OCI-LY1 (cell line): Measurements from ENCODE around the gene PPIF.

Source experiments
- EZH2 ChIP-seq: fragments of 200-600 bp; sonication (generic), shearing (Covaris generic); IDR thresholded peaks from 2 replicates; pipeline ENCODE4 v1.8.0; 2017; ENCODE audit warnings: borderline replicate concordance, mixed run types, mild to moderate bottlenecking, antibody characterized with exemption, low read length, moderate library complexity, mixed read lengths
- TF ChIP-seq, protein P1 (sequence below): fragments of 200-600 bp; sonication (generic), shearing (Covaris generic); IDR thresholded peaks from 2 replicates; pipeline ENCODE4 v1.5.1; 2017; ENCODE audit warnings: mild to moderate bottlenecking, antibody characterized with exemption, low read length, moderate library complexity, mixed read lengths

DNA sequence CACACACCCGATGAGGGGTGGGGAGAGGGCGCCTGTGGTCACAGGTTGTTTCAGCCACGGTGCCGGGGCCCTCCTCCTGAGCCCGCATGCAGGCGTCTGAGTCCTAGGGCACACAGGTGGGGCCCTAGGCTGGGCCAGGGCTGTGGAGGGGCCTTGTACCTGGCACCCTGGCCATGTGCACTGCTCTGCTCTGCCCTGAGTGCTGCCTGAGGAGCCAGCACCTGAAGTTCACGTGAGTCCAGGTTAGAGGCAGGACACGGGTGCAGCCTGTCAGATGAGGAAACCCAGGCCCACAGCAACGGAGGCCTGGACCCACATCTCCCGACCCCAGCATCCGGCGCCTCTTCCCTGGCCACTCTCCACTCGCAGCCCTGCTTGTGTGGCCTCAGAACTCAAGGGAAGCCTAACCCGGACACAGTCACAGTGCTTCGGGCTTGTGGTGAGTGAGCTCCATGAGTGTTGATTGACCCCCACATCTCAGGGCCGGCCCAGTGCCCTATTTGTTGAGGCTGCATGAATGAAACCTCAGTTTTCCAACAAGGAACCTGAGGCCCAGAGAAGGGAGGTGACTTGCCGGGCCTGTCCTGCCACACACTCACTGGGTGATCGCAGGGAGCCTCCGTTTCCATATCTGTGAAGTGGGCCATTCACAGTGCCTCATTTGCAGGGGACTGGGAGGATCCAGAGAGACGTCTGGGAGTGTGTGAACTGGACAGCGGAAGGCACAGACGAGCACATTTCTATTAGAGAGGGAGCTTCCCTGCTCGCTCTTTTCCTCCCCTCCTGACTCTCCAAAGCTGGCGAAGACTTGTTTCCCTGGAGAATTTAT, 39.6 kb downstream of the PPIF start:
- TF ChIP-seq, protein P1, sequence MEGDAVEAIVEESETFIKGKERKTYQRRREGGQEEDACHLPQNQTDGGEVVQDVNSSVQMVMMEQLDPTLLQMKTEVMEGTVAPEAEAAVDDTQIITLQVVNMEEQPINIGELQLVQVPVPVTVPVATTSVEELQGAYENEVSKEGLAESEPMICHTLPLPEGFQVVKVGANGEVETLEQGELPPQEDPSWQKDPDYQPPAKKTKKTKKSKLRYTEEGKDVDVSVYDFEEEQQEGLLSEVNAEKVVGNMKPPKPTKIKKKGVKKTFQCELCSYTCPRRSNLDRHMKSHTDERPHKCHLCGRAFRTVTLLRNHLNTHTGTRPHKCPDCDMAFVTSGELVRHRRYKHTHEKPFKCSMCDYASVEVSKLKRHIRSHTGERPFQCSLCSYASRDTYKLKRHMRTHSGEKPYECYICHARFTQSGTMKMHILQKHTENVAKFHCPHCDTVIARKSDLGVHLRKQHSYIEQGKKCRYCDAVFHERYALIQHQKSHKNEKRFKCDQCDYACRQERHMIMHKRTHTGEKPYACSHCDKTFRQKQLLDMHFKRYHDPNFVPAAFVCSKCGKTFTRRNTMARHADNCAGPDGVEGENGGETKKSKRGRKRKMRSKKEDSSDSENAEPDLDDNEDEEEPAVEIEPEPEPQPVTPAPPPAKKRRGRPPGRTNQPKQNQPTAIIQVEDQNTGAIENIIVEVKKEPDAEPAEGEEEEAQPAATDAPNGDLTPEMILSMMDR, result no peak
- no peak for TF ChIP-seq EZH2
